ENCODE data around the gene IMPACT. TPM values are rescaled to one million over a fixed set of nuclear protein-coding genes. Genes with fewer than 3 reads are reported as not detected.

The IMPACT gene
- total RNA-seq: 10 to 100 TPM; 29.0 to 33.7 (median 30.2) TPM

GRCh38 chr18:24426398-24427294 lies at the start of gene IMPACT:
TSS of gene IMPACT (plus strand) at chr18:24426670. CDS start at chr18:24426757, 87 bp downstream.
- intact Hi-C loops (cut with DNase I; ENCODE audit: low total_unique reads): no loop called here
- peak within 1 kb of the TSS; percentile 87 to 92 for H3K27ac ChIP-seq
- H3K9me3 ChIP-seq: no peaks in the 10 kb centered on the region
- peak; percentile 5 to 64 (median 37) for TF ChIP-seq POLR2AphosphoS5 (IDR thresholded peaks at IDR 0.05)
- TF ChIP-seq CTCF (IDR thresholded peaks at IDR 0.05): no peak
- peak; percentile 62 to 83 for DNase-seq (ENCODE audit: low spot score in 2 of 2)
- no peaks in the 10 kb centered on the region for H3K36me3 ChIP-seq
- peak within 1 kb of the TSS; percentile 81 to 95 (median 89) for H3K4me3 ChIP-seq
- H3K27me3 ChIP-seq: peaks cover 0 to 7% of the 10 kb centered on the region in 2 donors
- H3K4me1 ChIP-seq: peaks cover 0 to 4% of the 10 kb centered on the region in 2 donors

- H3K27me3 ChIP-seq: no peaks in the 10 kb centered on the region
- no peak overlapping the region for H3K4me3 ChIP-seq
- H3K27ac ChIP-seq: no peak overlapping the region
- no peaks in the 10 kb centered on the region for H3K36me3 ChIP-seq
- H3K9me3 ChIP-seq: no peaks in the 10 kb centered on the region
- intact Hi-C loops (cut with DNase I; ENCODE audit: low total_unique reads): no loop called here
- no peaks in the 10 kb centered on the region for H3K4me1 ChIP-seq
- TF ChIP-seq POLR2AphosphoS5 (IDR thresholded peaks at IDR 0.05): no peak
- TF ChIP-seq CTCF (IDR thresholded peaks at IDR 0.05): no peak
- no peak for TF ChIP-seq POLR2A (IDR thresholded peaks at IDR 0.05)
- DNase-seq (ENCODE audit: low spot score in 2 of 2): no peak
Observed at GRCh38 chr18:24378598-24378997, 47.9 kb upstream of the IMPACT start.

DNA sequence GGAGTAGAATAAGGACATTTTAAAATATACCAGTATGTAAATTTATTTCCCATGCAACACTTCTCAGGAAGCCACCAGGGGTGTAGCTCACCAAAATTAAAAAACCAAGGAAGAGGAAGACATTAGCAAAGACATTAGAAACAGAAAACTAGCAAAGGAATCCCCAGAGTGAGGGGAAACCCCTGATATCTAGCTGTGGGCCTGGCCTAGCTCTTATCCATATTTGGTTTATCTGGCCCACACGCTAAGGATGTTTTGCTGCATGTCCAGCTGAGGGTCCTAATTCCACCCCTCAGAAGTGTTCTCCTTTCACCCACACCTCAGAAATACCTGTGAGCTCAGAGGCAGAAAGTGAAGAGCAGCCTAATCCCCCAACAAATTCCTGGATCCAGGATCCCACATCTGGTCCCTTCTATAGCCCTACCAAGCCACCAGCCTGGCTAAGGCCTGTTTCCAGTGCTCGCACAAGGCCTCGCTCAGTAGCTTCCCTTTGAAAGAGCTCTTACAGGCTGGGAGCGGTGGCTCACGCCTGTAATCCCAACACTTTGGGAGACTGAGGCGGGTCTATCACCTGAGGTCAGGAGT lies 46.2 kb upstream of the IMPACT start:
- H3K4me1 ChIP-seq: no peaks in the 10 kb centered on the region
- DNase-seq (ENCODE audit: low spot score in 2 of 2): no peak
- TF ChIP-seq CTCF (IDR thresholded peaks at IDR 0.05) (no peak), POLR2A (IDR thresholded peaks at IDR 0.05) (no peak), POLR2AphosphoS5 (IDR thresholded peaks at IDR 0.05) (no peak)
- H3K27ac ChIP-seq: no peak overlapping the region
- no peaks in the 10 kb centered on the region for H3K9me3 ChIP-seq
- intact Hi-C loops (cut with DNase I; ENCODE audit: low total_unique reads): no loop called here
- no peak overlapping the region for H3K4me3 ChIP-seq
- H3K36me3 ChIP-seq: no peaks in the 10 kb centered on the region
- H3K27me3 ChIP-seq: no peaks in the 10 kb centered on the region

DNA sequence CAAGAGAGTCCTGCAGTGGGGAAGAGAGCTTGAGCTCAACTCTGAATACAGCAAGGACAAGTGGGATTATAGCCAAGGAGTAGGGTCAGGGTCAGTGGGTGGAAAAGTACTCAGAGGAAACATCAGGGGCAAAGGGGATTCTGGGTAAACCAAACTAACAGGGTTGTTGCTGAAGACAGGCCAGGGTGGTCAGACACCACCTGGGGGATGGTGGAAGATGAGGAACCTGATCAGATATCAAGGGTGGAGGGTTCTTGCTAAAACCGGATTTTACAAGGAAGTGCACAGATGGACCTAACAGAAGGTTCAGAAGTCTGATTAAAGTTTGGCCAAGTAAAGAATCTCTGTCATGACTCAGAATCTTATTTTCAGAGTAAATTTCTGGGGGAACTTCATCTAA lies 45.3 kb upstream of the IMPACT start:
- H3K4me1 ChIP-seq: no peaks in the 10 kb centered on the region
- no peak overlapping the region for H3K4me3 ChIP-seq
- intact Hi-C loops (cut with DNase I; ENCODE audit: low total_unique reads): no loop called here
- H3K9me3 ChIP-seq: no peaks in the 10 kb centered on the region
- no peaks in the 10 kb centered on the region for H3K36me3 ChIP-seq
- no peak for DNase-seq (ENCODE audit: low spot score in 2 of 2)
- no peak overlapping the region for H3K27ac ChIP-seq
- no peak for TF ChIP-seq CTCF (IDR thresholded peaks at IDR 0.05)
- TF ChIP-seq POLR2A (IDR thresholded peaks at IDR 0.05): no peak
- no peak for TF ChIP-seq POLR2AphosphoS5 (IDR thresholded peaks at IDR 0.05)
- H3K27me3 ChIP-seq: no peaks in the 10 kb centered on the region

- DNase-seq (ENCODE audit: low spot score in 2 of 2): no peak
- TF ChIP-seq POLR2A (IDR thresholded peaks at IDR 0.05) (no peak), POLR2AphosphoS5 (IDR thresholded peaks at IDR 0.05) (no peak)
- intact Hi-C loops (cut with DNase I; ENCODE audit: low total_unique reads): no loop called here
Observed at GRCh38 chr18:24386681-24387080, 39.8 kb upstream of the IMPACT start.

More at GRCh38 chr18:24386681-24387080, 39.8 kb upstream of the IMPACT start:
- Histone ChIP-seq H3K27ac (no peak overlapping the region), H3K9me3 (no peaks in the 10 kb centered on the region), H3K36me3 (no peaks in the 10 kb centered on the region), H3K4me3 (no peak overlapping the region), H3K27me3 (no peaks in the 10 kb centered on the region), H3K4me1 (no peaks in the 10 kb centered on the region)

Measured in breast epithelium (tissue), 4 donors.